ENCODE measurements around the gene PCDHA1. TPM values are rescaled to one million over a fixed set of nuclear protein-coding genes. Genes with fewer than 3 reads are reported as not detected.

Gene PCDHA1
- total RNA-seq, 4 donors from 2014 or later, result not detected

- H3K9me3 ChIP-seq, result peaks cover 0 to 54% (median 5%) of the 10 kb centered on the region in 4 donors
- H3K36me3 ChIP-seq, result no peaks in the 10 kb centered on the region
- H3K27ac ChIP-seq, result no peak within 1 kb of the TSS
- TF ChIP-seq POLR2A (IDR thresholded peaks at IDR 0.05), result no peak
- TF ChIP-seq CTCF (IDR thresholded peaks at IDR 0.05), result peak in 3 of 5 experiments; percentile 24 to 42 (median 33)
- no peak for TF ChIP-seq EP300 (IDR thresholded peaks at IDR 0.05)
- WGBS, 2 donors, result 7 to 12% methylated on average over 26 to 35 of the region's 35 CpGs
- H3K4me1 ChIP-seq, result no peaks in the 10 kb centered on the region
- H3K4me3 ChIP-seq, result peak within 1 kb of the TSS in 3 of 4 donors; percentile 7 to 35 (median 7)
- DNase-seq (ENCODE audit: low spot score in 2 of 2), result no peak
- no peaks in the 10 kb centered on the region for H3K27me3 ChIP-seq
Measured at GRCh38 chr5:140881889-140882590, 96.1 kb downstream of the PCDHA1 start, which contains the start of gene PCDHA13. TSS of gene PCDHA13 (plus strand) at chr5:140882124. CDS start at chr5:140882269, 145 bp downstream.

- Histone ChIP-seq H3K27me3 (no peaks in the 10 kb centered on the region), H3K9me3 (peaks cover 0 to 52% (median 5%) of the 10 kb centered on the region in 4 donors), H3K4me1 (no peaks in the 10 kb centered on the region), H3K27ac (no peak overlapping the region), H3K36me3 (no peaks in the 10 kb centered on the region), H3K4me3 (peak overlapping the region in 2 of 4 donors; percentile 7 to 35)
- 13 to 20% methylated on average over 12 of the region's 12 CpGs for WGBS, 2 donors
- peak in 1 of 5 experiments; percentile 18 for TF ChIP-seq CTCF (IDR thresholded peaks at IDR 0.05)
- TF ChIP-seq POLR2A (IDR thresholded peaks at IDR 0.05), result no peak
- no peak for TF ChIP-seq EP300 (IDR thresholded peaks at IDR 0.05)
- peak in 1 of 2 donors; percentile 32 for DNase-seq (ENCODE audit: low spot score in 2 of 2)
Measured at GRCh38 chr5:140882591-140882899, 96.6 kb downstream of the PCDHA1 start.

GRCh38 chr5:140883373-140883772 lies 97.4 kb downstream of the PCDHA1 start:
- H3K27me3 ChIP-seq, result no peaks in the 10 kb centered on the region
- 40 to 54% methylated on average over 16 to 39 of the region's 41 CpGs for WGBS, 2 donors
- H3K36me3 ChIP-seq, result no peaks in the 10 kb centered on the region
- H3K4me3 ChIP-seq, result no peak overlapping the region
- no peak for DNase-seq (ENCODE audit: low spot score in 2 of 2)
- no peaks in the 10 kb centered on the region for H3K4me1 ChIP-seq
- H3K27ac ChIP-seq, result no peak overlapping the region
- peaks cover 0 to 50% (median 5%) of the 10 kb centered on the region in 4 donors for H3K9me3 ChIP-seq
- TF ChIP-seq CTCF (IDR thresholded peaks at IDR 0.05), result no peak
- no peak for TF ChIP-seq EP300 (IDR thresholded peaks at IDR 0.05)
- TF ChIP-seq POLR2A (IDR thresholded peaks at IDR 0.05), result no peak

- Histone ChIP-seq H3K36me3 (no peaks in the 10 kb centered on the region), H3K27me3 (no peaks in the 10 kb centered on the region), H3K4me1 (no peaks in the 10 kb centered on the region), H3K9me3 (peaks cover 0 to 50% (median 5%) of the 10 kb centered on the region in 4 donors), H3K27ac (no peak overlapping the region), H3K4me3 (no peak overlapping the region)
- WGBS, 2 donors, result 42 to 49% methylated on average over 54 to 79 of the region's 79 CpGs
- DNase-seq (ENCODE audit: low spot score in 2 of 2), result no peak
- TF ChIP-seq EP300 (IDR thresholded peaks at IDR 0.05) (no peak), CTCF (IDR thresholded peaks at IDR 0.05) (no peak), POLR2A (IDR thresholded peaks at IDR 0.05) (no peak)
Measured at GRCh38 chr5:140883927-140884697, 98.2 kb downstream of the PCDHA1 start.

- H3K27me3 ChIP-seq, result no peaks in the 10 kb centered on the region
- whole genome bisulfite sequencing, 2 donors, result 94% methylated on average over 1 of the region's 1 CpG
- no peak for DNase-seq (ENCODE audit: low spot score in 2 of 2)
- no peak overlapping the region for H3K4me3 ChIP-seq
- no peak for TF ChIP-seq EP300 (IDR thresholded peaks at IDR 0.05)
- no peak for TF ChIP-seq POLR2A (IDR thresholded peaks at IDR 0.05)
- TF ChIP-seq CTCF (IDR thresholded peaks at IDR 0.05), result no peak
- H3K4me1 ChIP-seq, result no peaks in the 10 kb centered on the region
- no peaks in the 10 kb centered on the region for H3K36me3 ChIP-seq
- no peak overlapping the region for H3K27ac ChIP-seq
- H3K9me3 ChIP-seq, result peaks cover 0 to 32% (median 0%) of the 10 kb centered on the region in 4 donors
Measured at GRCh38 chr5:140916325-140916724, 130.4 kb downstream of the PCDHA1 start.
